Activated CD4-positive, alpha-beta T cell treated with anti-CD3 and anti-CD28 coated beads for 24 hours (primary cell): ENCODE data around the gene PRDX5.

Source experiments
- DNase-seq, 2 donors: peaks; one replicate each; pipeline ENCODE4 v3.0.0-alpha.2; 2020; ENCODE audit warnings: low read depth in 2 of 2

Gene PRDX5

DNA sequence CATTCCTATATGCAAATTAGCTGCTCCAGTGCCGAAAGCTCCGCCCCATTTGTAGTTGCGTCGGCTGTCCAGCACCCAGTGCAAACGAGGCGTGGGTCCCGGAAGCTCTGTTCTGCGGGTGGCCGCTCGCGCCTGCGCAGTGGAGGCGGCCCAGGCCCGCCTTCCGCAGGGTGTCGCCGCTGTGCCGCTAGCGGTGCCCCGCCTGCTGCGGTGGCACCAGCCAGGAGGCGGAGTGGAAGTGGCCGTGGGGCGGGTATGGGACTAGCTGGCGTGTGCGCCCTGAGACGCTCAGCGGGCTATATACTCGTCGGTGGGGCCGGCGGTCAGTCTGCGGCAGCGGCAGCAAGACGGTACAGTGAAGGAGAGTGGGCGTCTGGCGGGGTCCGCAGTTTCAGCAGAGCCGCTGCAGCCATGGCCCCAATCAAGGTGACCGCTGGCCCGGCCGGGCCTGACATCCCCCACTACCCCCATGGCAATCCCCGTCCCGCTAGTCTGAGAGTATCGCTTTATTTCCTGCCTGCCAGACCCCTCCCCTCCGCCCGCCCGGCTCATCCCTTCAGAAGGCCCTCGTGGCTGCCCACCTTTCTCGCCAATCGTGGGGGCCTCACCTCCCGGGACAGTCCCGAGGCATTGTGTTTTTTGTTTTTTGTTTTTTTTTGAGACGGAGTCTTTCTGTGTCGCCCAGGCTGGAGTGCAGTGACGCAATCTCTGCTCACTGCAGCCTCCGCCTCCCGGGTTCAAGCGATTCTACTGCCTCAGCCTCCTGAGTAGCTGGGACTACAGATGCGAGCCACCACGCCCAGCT lies at the start of gene PRDX5:
PRDX5 (plus strand) TSS at position 161 of the 805 bp plus-strand sequence; CDS start at position 256, 95 bp downstream.
- peak; percentile 87 to 92 for DNase-seq

DNA sequence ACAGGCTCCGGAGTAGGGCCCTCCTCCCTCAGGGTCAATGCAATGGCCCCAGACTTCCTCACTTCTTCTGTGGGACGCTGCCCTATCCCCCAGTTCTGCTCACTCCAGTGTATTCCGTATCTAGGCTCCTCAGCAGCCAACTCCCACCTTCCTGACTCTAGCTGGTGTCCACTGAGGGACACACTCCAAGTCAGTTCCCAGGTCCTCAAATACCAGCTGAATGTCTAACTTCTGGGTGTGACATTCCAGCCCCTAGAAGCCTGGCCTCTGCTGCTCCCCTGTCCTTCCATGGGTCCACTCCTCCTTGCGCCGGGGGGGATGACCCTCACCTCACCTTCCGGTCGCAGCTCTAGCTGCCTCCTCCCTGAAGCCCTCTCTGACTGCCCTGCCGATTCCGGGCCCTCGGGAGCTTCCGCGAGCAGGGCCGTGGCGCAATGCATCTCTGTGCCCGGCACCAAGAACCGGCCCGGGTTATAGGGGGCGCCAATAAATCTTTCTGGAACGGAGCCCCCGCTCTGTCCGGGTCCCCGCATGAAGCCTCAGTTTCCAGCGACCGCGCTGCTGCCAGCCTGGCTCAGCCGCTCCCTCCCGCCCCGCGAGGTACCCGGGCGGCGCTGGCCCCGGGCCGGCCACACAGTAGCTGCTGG lies 48.9 kb upstream of the PRDX5 start:
- peak in 1 of 2 donors; percentile 50 for DNase-seq

DNA sequence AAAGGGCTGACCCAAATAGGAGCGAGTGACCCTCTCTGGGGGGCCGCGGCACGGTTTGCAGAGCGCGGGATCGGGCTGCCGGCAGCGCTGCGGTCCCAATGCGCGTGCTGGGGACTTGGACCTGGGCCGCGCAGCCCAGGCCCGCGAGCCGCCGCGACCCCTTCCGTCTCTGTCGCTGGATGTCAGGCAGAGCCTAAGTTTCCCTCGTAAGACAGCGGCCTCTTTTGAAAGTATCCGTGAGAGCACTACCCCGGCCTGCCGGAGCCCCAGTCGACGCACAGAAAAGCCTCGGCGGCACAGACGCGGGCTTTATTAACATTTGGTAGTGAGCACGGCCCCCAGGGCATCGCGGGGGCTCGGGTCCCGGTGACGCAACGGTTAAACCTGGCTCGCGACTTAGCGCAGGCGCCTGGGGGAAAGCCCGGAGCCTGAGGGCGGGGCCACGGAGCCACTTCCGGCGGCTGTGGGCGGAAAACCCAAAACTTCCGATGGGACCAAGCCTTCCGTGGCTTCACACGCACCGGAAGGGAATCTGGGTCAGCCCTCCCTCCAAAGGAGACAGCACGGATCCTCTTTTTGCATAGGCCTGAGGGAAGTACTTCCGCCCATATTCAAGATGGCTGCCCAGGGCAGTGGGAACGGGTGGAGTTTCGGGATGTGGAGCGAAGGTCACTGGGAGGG lies 48.2 kb upstream of the PRDX5 start:
- DNase-seq: peak; percentile 95 to 97

DNA sequence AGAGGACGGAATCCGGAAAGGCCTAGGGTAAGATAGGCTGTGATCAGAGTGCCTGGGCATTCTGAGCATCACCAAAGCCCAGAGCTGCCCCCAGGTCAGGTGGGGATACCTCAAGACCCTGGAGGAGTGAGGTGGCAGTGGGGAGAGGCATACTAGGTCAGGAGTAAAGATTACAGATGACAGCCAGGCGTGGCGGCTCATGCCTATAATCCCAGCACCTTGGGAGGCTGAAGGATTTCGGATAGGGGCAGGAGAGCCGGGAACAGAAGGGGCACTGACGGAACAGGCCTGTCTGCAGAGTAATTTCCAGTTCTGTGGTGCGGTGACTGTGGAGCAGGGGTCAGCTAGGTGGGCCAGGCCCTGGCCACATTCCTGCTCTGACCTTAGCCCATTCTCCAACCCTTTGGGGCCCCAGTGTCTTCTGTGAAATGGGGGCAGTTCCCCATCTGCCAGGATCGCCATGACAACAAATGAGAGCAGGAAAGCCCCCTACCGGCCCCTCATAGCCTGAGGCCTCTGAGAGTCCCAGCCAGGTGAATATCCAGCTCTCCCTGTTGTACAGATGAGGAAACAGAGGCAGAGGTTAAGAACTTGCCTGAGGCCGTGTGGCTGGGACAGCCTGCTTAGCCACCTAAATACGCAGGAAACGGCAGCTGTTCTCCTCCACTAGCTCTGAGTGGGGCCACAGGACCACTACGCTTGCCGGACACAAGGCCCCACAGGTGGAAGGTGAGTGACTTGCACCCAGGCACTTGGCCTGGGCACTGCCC lies 42.7 kb upstream of the PRDX5 start:
- no peak for DNase-seq

DNA sequence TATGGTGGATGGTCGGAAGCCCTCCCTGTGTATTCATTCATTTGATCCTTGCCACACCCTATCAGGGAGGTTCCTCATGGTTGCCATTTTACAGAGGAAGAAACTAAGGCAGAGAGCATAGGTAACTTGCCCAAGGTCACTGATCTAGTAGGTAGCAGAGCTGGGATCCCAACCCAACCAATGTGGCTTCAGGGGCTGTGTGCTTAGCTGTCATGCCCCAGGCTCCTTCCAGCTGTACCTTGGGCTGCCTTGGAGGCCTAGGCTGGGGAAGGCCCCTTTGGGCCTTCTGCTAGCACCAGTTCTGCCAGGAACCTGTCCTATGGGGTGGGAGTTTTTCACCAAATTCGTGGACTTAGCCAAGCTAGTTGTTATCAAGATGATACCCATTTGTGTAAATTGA lies 42.1 kb upstream of the PRDX5 start:
- no peak for DNase-seq

DNA sequence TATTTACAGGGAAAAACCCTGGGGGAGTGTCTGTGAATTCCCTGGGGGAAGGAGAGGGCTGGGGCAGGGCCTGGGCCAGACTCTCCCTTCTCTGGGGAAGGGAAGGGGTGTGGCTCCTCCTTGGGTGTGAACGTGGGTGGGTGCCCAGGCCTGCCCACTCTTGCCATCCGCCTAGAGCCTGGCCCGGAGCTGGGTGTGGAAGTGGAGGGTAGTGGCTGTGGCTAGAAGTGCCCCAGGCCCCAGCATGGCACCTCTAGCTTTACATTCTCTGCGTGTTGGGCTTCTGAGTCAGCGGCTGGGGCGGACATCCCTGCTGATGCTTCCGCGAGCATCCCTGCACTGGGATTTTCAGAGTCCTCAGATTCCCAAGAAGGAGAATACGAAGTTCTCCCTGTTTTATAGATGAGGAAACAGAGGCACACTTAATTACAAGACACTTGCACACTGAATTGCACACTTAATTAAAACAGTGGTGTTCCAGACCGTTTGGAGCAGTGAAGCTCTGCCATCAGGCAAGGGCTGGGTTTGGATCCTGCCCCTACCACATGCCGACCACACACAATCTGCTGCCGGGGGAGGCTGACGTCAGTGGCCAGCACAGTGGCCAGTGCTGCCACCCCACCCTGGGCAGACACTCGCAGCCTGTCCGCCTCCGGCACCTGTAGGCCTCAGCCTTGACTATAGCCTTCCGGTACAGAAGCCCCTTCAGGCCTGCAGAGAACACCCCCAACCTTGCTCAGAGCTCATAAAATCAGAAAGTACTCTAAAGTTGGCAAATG lies 41.1 kb upstream of the PRDX5 start:
- DNase-seq: no peak

DNA sequence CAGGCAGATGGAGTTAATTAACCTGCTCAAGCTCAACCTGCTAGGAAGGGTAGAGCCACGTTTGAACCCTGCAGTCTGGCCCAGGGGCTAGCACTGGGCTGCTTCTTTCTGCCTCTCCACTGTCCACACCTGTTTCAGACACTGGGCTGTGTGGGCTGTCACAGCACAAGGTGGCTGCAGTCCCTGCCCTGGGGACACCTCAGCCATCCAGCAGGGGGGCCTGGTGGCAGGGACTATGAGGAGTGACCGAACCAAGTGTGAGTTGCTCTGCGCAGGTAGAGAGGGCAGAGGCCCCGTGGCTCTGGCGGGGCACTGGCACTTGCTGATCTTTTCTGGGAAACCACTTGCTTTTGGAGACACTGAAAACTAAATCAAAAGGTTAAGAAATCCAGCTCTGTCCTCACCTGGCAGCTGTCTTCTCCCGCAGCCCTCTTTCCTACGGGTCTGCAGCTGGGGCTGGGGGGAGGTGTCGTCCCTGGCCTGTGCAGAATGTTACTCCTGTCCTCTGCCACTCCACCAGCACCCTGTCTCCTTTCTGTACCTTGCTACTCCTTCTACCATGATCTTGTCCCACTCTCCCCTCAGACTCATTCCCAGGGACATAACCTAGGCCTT lies 39.2 kb upstream of the PRDX5 start:
- no peak for DNase-seq

DNA sequence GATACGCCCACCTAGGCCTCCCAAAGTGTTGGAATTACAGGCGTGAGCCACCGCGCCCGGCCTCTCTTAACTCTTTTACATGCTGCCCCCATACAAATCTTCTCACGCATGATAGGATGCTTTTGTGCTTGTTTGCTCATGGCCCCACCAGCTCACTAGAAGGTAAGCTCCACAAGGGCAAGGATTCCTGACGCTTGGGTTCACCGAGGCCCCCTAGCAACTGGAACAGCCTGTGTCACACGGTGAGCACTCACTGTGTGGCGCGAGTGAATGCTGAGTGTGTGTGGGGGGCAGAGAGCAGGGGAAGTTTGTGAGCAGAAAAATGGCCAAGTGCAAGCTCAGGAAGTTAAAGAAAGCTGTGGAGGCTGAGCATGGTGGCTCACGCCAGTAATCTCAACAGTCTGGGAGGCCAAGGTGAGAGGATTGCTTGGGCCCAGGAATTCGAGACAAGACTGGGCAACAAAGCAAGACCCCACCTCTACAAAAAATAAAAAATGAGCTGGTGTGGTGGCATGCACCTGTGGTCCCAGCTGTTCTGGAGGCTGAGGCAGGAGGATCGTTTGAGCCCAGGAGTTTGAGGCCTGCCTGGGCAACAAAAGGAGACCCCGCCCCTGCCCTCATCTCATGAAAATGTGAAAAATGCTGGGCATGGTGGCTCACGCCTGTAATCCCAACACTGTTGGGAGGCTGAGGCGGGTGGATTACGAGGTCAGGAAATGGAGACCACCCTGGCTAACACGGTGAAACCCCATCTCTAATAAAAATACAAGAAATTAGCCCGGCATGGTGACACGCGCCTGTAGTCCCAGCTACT lies 35.8 kb upstream of the PRDX5 start:
- no peak for DNase-seq

DNA sequence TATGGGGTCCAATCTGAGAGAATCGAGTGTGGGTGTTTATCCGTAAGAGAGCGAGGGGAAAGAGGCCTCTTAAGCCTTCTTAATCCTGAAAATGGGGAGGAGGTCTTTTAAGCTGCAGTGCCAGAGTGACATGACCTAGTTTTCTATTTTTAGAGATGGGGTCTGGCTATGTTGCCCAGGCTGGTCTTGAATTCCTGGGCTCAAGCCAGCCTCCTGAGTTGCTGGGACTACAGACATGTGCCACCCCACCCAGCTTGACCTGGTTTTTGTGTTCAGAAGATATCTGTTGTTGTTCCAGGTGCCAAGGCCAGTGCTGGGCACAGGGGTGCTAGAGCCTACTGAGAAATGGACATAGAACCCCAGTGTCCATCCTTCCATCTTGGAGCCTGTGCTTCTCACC lies 34.8 kb upstream of the PRDX5 start:
- no peak for DNase-seq

DNA sequence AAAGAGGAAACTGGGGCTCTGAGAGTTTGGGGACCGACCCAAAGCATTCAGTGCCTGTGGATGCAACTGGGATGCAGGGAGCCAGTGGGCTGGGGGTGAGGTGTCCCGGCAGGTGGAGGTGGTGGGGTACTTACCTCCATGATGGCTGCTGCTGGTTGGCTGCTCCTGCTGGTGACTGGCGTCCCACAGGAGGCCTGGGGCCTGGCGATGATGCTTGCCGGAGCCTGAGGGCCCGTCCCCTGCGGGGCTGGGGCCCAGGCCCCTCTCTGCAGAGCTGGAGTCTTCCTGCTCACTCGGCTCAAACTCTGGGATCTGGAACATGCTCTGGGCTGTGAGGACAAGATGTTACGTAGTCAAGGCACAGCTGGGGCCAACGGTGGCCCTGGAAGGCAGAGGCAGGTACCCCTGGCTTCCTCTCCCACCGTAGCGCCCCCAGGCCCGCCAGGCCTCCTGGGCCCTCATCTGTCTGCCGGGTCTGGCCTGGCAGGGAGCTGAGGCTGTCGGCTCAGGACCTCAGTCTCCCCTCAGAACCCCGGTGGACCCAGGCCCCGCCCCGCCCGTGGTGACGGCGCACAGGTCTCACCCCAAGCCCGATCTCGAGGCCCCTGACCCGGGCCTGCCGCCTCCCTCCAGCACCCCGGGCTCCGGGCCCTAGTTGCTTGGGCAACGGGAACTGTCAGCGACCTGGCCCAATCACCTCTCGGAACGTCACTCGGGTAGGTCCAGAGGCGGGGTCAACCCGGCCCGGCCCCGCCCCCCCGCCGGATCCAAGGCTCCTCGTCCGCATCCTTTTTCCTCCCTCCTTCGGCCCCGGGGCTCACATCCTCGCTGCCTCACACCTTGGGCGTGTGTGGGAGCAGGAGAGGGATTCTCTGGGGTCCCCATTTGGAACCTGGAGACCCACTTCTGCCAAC lies 33.6 kb upstream of the PRDX5 start, which contains the start of gene BAD:
BAD (minus strand) TSS at position 618 of the 914 bp plus-strand sequence; CDS start at position 321, 297 bp downstream.
- peak; percentile 90 for DNase-seq

DNA sequence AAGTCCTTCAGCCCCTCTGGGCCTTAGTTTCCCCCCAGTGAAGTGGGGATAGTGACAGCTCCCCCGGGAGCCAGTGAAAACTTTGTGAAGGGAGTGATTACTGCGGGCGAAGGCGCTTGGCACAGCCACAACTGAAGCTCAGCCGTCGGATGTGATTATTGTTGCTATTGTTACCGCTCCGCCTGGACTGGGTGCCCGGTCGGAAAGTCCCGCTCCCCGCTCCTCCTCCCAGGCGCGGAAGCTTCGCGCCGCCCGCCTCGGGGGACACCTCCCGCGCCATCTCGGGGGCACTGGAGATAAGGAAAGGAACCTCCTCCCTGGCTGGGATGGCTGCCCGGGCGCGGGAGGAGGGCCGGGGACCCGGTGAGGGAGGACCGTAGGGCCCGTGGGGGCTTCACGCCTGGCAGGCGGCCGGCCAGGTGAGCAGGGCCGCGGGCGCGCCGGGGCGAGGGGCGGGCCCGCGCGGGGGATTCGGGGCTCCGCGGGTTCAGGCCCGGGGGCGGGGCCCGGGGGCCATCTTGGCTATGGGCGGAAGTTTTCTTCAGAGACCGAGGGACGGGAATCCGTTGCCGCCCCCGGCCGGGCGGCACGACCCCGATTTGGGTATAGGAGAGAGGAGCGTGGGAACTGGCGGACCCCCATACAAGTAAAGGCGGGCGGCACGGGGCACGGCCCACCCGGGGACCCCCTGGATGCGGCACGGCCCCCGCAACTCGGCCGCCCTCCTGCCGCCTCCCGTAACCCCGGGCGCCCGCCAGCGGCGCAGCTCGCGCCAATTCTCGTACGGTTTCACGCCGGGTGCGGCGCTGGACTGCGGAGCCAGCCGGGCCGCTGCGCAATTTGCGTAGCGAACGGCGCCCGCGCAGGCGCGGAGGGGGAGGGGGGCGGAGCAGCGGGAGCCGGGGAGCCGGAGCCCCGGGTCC lies 32.7 kb upstream of the PRDX5 start, which contains the start of gene GPR137:
GPR137 (plus strand) TSS at position 887 of the 923 bp plus-strand sequence. CDS start 677 bp downstream, outside the sequence.
- DNase-seq: peak; percentile 82 to 85

DNA sequence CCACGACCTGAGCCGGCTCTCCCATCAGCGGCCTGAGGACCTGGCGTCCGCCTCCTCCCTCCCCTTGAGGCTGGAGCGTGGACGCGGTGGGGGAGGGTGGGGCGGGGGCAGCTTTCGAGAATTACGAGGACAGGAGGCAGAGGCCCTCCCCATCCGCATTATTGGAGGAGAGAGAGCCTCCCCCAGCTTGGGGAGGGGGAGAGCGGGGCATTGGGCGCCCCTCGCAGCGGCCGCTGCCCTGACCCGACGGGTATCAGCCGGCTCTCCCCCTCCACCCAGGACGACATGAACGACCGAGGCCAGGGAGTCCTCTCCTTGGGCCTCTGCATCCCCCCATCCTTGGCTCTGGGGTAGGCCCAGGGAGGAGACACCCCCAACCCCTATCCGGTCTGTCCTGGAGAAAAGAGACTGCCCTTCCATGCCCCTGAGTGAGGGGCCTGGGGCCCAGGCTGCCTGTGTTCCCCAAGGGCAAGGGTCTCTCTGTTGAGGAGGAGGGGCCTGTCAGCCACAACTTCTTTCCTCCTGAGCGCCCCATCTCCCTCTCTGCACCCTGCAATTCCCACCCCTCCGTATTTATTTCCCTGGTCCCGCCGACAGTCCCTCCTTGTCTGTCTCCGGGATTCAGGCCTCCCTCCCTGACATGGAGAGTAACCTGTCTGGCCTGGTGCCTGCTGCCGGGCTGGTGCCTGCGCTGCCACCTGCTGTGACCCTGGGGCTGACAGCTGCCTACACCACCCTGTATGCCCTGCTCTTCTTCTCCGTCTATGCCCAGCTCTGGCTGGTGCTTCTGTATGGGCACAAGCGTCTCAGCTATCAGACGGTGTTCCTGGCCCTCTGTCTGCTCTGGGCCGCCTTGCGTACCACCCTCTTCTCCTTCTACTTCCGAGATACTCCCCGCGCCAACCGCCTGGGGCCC lies 31.8 kb upstream of the PRDX5 start:
- DNase-seq: no peak

DNA sequence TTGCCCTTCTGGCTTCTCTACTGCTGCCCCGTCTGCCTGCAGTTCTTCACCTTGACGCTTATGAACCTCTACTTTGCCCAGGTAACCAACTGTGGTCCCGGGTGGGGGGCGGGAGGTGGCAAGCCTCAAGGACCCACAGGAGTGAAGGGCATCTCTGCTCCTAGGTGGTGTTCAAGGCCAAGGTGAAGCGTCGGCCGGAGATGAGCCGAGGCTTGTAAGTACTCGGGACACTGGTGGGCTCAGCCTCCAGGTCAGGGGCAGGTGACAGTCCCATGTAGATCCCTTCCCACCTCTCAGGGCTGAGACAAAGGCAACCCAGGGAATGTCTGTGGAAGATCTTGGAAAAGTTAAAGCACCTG lies 31.1 kb upstream of the PRDX5 start:
- no peak for DNase-seq

DNA sequence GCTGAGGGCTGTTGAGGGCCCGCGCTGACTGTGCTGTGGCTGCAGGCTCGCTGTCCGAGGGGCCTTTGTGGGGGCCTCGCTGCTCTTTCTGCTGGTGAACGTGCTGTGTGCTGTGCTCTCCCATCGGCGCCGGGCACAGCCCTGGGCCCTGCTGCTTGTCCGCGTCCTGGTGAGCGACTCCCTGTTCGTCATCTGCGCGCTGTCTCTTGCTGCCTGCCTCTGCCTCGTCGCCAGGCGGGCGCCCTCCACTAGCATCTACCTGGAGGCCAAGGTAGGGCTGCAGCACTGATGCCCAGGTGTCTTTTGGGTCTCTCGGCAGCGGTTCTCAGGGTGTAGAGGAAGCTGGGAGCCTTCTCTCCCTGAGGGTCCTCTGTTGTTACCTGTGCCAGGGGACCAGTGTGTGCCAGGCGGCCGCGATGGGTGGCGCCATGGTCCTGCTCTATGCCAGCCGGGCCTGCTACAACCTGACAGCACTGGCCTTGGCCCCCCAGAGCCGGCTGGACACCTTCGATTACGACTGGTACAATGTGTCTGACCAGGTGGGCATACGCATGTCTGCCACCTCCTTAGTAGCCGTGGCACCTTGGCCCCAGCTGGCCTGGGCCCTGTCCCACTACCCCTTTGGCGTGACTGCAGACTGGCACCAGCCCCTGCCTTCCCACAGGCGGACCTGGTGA lies 30.1 kb upstream of the PRDX5 start:
- DNase-seq: no peak

DNA sequence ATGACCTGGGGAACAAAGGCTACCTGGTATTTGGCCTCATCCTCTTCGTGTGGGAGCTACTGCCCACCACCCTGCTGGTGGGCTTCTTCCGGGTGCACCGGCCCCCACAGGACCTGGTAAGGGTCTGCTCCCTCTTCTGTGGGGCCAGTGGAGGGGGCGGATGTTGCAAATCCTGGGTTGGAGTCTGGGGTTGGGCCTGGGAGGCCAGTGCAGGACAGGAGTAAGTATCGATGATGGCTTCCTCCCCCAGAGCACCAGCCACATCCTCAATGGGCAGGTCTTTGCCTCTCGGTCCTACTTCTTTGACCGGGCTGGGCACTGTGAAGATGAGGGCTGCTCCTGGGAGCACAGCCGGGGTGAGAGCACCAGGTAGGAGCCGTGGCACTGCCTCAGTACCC lies 29.6 kb upstream of the PRDX5 start:
- DNase-seq: no peak
